ENCODE data around the gene SLC8A1.

SLC8A1 gene

GRCh38 chr2:40130251-40130994 lies 321.5 kb downstream of the SLC8A1 start:
- H3K4me3 ChIP-seq (ENCODE audit: low read depth, low read length) = no peak overlapping the region
- POLR2A ChIA-PET = no interaction called here
- DNase-seq (ENCODE audit: low read depth, low spot score) = no peak
- CTCF ChIA-PET = no interaction called here
- TF ChIP-seq CTCF (IDR thresholded peaks at IDR 0.05; ENCODE audit: insufficient read depth, low read length, missing control alignments) = no peak

- POLR2A ChIA-PET = no interaction called here
- H3K4me3 ChIP-seq (ENCODE audit: low read depth, low read length) = no peak overlapping the region
- DNase-seq (ENCODE audit: low read depth, low spot score) = no peak
- TF ChIP-seq CTCF (IDR thresholded peaks at IDR 0.05; ENCODE audit: insufficient read depth, low read length, missing control alignments) = no peak
- CTCF ChIA-PET = no interaction called here
Observed at GRCh38 chr2:40129725-40130124, 322.2 kb downstream of the SLC8A1 start.

GRCh38 chr2:40128796-40129195 lies 323.1 kb downstream of the SLC8A1 start:
- DNase-seq (ENCODE audit: low read depth, low spot score) = no peak
- CTCF ChIA-PET = interaction anchor here (0.8 kb wide), 1 partner anchor 9 kb away, joined by 3 read pairs; no protein-coding TSS in a partner anchor
- POLR2A ChIA-PET = interaction anchor here (1.8 to 3.4 kb wide), 2 partner anchors 28 to 95 kb away, joined by 6 to 15 read pairs; no protein-coding TSS in a partner anchor

GRCh38 chr2:40127890-40128557 lies 323.9 kb downstream of the SLC8A1 start:
- DNase-seq (ENCODE audit: low read depth, low spot score) = peak; percentile 92
- no peak for TF ChIP-seq CTCF (IDR thresholded peaks at IDR 0.05; ENCODE audit: insufficient read depth, low read length, missing control alignments)
- no peak overlapping the region for H3K4me3 ChIP-seq (ENCODE audit: low read depth, low read length)
- POLR2A ChIA-PET = interaction anchor here (0.5 to 3.4 kb wide), 9 partner anchors 13 to 1490 kb away, joined by 3 to 15 read pairs (median 3); no protein-coding TSS in a partner anchor
- CTCF ChIA-PET = interaction anchor here (0.8 to 1.5 kb wide), 5 partner anchors 10 to 216 kb away, joined by 3 to 7 read pairs (median 4); no protein-coding TSS in a partner anchor

More at GRCh38 chr2:40128796-40129195, 323.1 kb downstream of the SLC8A1 start:
- no peak for TF ChIP-seq CTCF (IDR thresholded peaks at IDR 0.05; ENCODE audit: insufficient read depth, low read length, missing control alignments)
- no peak overlapping the region for H3K4me3 ChIP-seq (ENCODE audit: low read depth, low read length)

- no peak for TF ChIP-seq CTCF (IDR thresholded peaks at IDR 0.05; ENCODE audit: insufficient read depth, low read length, missing control alignments)
- DNase-seq (ENCODE audit: low read depth, low spot score) = no peak
- ChIA-PET POLR2A (interaction anchor here (0.7 to 3.4 kb wide), 8 partner anchors 12 to 214 kb away, joined by 3 to 15 read pairs (median 4); no protein-coding TSS in a partner anchor), CTCF (interaction anchor here (1.0 to 1.5 kb wide), 3 partner anchors 11 to 215 kb away, joined by 3 to 7 read pairs (median 4); no protein-coding TSS in a partner anchor)
- no peak overlapping the region for H3K4me3 ChIP-seq (ENCODE audit: low read depth, low read length)
Observed at GRCh38 chr2:40127146-40127545, 324.7 kb downstream of the SLC8A1 start.

- DNase-seq (ENCODE audit: low read depth, low spot score) = no peak
- no peak overlapping the region for H3K4me3 ChIP-seq (ENCODE audit: low read depth, low read length)
- TF ChIP-seq CTCF (IDR thresholded peaks at IDR 0.05; ENCODE audit: insufficient read depth, low read length, missing control alignments) = no peak
- ChIA-PET CTCF (interaction anchor here (0.7 to 1.2 kb wide), 3 partner anchors 17 to 212 kb away, joined by 3 to 4 read pairs (median 4); no protein-coding TSS in a partner anchor), POLR2A (interaction anchor here (1.0 to 3.4 kb wide), 5 partner anchors 28 to 212 kb away, joined by 3 to 15 read pairs (median 4); no protein-coding TSS in a partner anchor)
Observed at GRCh38 chr2:40126006-40126405, 325.9 kb downstream of the SLC8A1 start.
